ENCODE results near the gene OCA2. TPM values are rescaled to one million over a fixed set of nuclear protein-coding genes. Genes with fewer than 3 reads are reported as not detected.

Gene OCA2
- total RNA-seq, 4 donors from 2014 or later = 0.17 to 1.2 (median 0.24) TPM

GRCh38 chr15:27771892-27772291 lies 327.2 kb downstream of the OCA2 start:
- Histone ChIP-seq H3K9me3 (peaks cover 0 to 7% (median 3%) of the 10 kb centered on the region in 4 donors), H3K4me3 (no peak overlapping the region), H3K27me3 (no peaks in the 10 kb centered on the region), H3K4me1 (no peaks in the 10 kb centered on the region), H3K36me3 (no peaks in the 10 kb centered on the region), H3K27ac (replicated peaks in 1 of 4) (no peak overlapping the region)
- TF ChIP-seq POLR2AphosphoS5 (IDR thresholded peaks at IDR 0.05) (no peak), POLR2A (IDR thresholded peaks at IDR 0.05; ENCODE audit: low read depth) (no peak), EP300 (IDR thresholded peaks at IDR 0.05) (no peak)
- TF ChIP-seq, protein P1, sequence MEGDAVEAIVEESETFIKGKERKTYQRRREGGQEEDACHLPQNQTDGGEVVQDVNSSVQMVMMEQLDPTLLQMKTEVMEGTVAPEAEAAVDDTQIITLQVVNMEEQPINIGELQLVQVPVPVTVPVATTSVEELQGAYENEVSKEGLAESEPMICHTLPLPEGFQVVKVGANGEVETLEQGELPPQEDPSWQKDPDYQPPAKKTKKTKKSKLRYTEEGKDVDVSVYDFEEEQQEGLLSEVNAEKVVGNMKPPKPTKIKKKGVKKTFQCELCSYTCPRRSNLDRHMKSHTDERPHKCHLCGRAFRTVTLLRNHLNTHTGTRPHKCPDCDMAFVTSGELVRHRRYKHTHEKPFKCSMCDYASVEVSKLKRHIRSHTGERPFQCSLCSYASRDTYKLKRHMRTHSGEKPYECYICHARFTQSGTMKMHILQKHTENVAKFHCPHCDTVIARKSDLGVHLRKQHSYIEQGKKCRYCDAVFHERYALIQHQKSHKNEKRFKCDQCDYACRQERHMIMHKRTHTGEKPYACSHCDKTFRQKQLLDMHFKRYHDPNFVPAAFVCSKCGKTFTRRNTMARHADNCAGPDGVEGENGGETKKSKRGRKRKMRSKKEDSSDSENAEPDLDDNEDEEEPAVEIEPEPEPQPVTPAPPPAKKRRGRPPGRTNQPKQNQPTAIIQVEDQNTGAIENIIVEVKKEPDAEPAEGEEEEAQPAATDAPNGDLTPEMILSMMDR (IDR thresholded peaks at IDR 0.05) = no peak
- 95% methylated on average over 7 of the region's 7 CpGs for WGBS
- intact Hi-C loops (cut with DNase I) = no loop called here
- peak; percentile 66 for DNase-seq (ENCODE audit: extremely low spot score)

DNA sequence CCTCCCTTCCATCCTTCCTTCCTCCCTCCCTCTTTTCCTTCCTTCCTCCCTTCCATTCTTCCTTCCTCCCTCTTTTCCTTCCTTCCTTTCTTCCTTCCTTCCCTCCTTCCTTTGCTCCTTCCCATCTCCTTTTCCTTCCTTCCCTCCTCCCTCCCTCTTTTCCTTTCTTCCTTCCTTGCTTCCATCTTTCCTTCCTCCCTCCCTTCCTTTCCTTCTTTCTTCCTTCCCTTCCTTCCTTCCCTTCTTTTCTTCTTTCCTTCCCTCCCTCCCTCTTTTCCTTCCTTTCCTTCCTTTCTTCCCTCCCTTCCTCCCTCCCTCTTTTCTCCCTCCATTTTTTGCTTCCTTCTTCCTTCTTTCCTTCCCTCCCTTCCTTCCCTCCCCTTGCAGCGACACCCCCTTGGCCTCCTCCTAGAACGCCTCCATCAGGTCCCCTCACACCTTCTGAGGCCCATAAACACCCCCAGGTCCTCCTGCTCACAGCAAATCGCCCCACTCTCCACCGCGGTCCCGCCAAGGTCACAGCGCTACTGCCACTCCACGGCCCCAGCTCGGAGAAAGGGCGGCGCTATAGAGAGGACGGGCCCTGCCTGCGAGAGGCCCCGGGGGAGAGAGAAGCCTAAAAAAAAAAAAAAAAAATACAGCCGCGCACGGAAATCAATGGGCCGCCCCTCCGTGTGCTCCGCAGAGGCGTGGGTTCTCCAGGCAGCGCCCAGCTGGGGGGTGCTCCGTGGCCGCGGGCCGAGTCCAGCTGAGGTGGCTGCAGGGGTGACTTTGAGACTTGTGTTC lies 328.2 kb downstream of the OCA2 start:
- H3K27me3 ChIP-seq = no peaks in the 10 kb centered on the region
- H3K4me1 ChIP-seq = no peaks in the 10 kb centered on the region
- DNase-seq (ENCODE audit: extremely low spot score) = no peak
- 97% methylated on average over 26 of the region's 26 CpGs for WGBS
- intact Hi-C loops (cut with DNase I) = no loop called here
- H3K4me3 ChIP-seq = no peak overlapping the region
- H3K27ac ChIP-seq (replicated peaks in 1 of 4) = no peak overlapping the region
- peaks cover 0 to 13% (median 5%) of the 10 kb centered on the region in 4 donors for H3K9me3 ChIP-seq
- TF ChIP-seq, protein P1 (IDR thresholded peaks at IDR 0.05) = no peak
- TF ChIP-seq EP300 (IDR thresholded peaks at IDR 0.05) (no peak), POLR2A (IDR thresholded peaks at IDR 0.05; ENCODE audit: low read depth) (no peak), POLR2AphosphoS5 (IDR thresholded peaks at IDR 0.05) (no peak)
- no peaks in the 10 kb centered on the region for H3K36me3 ChIP-seq

DNA sequence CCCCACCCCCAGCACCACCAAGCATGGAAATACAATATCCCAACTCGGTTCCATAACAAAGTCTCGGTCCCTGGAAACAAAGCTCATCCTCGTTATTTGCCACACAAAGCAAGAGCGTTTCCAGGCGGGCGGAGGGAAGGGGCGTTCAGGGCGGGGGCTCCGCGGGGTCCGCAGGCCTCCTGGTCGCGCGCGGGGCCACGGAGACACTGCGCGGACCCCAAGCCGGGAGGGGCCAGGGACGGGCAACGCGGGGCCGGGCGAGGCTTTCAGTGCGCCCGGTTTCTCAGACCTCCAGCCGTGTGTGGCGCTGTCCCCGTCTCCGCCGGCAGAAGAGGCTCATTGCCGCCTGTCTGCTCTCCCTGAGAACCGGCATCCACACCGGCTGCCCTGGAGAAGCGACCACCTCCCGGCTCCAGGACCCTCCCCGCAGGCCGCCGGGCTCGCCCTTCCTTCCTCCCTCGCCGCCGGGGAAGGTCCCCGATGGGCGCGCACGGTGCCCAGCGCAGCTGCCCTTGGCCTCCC lies 329.0 kb downstream of the OCA2 start:
- 90% methylated on average over 48 of the region's 48 CpGs for WGBS
- DNase-seq (ENCODE audit: extremely low spot score) = no peak
- H3K4me3 ChIP-seq = no peak overlapping the region
- peaks cover 0 to 13% (median 5%) of the 10 kb centered on the region in 4 donors for H3K9me3 ChIP-seq
- H3K27me3 ChIP-seq = no peaks in the 10 kb centered on the region
- TF ChIP-seq POLR2A (IDR thresholded peaks at IDR 0.05; ENCODE audit: low read depth) (no peak), POLR2AphosphoS5 (IDR thresholded peaks at IDR 0.05) (no peak), EP300 (IDR thresholded peaks at IDR 0.05) (no peak)
- TF ChIP-seq, protein P1 (IDR thresholded peaks at IDR 0.05) = no peak
- no peaks in the 10 kb centered on the region for H3K4me1 ChIP-seq
- intact Hi-C loops (cut with DNase I) = no loop called here
- H3K27ac ChIP-seq (replicated peaks in 1 of 4) = no peak overlapping the region
- H3K36me3 ChIP-seq = no peaks in the 10 kb centered on the region

DNA sequence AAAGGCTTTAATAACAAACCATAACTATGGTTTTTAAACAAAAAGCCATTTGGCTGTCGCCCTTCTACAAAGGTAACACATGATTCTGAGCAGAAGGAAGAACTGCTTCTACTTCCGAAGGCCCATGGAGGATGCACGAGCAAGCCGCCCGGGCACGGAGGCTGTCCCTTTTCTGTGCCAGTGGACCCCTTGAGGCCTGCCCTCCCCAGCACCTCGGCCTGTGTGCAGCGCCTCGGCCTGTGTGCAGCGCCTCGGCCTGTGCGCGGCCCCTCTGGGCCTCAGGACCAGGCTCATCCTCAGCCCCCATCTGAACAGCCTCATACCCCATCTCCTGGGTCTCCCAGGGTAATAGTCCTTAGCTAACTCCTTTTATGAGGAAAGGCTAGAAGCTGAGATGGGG lies 329.5 kb downstream of the OCA2 start:
- H3K27ac ChIP-seq (replicated peaks in 1 of 4) = no peak overlapping the region
- 95% methylated on average over 13 of the region's 13 CpGs for WGBS
- no peak for TF ChIP-seq EP300 (IDR thresholded peaks at IDR 0.05)
- TF ChIP-seq, protein P1 (IDR thresholded peaks at IDR 0.05) = no peak
- no peak for TF ChIP-seq POLR2AphosphoS5 (IDR thresholded peaks at IDR 0.05)
- no peak for TF ChIP-seq POLR2A (IDR thresholded peaks at IDR 0.05; ENCODE audit: low read depth)
- peak; percentile 83 for DNase-seq (ENCODE audit: extremely low spot score)
- H3K9me3 ChIP-seq = peaks cover 0 to 13% (median 5%) of the 10 kb centered on the region in 4 donors
- H3K27me3 ChIP-seq = no peaks in the 10 kb centered on the region
- no peaks in the 10 kb centered on the region for H3K36me3 ChIP-seq
- intact Hi-C loops (cut with DNase I) = no loop called here
- no peak overlapping the region for H3K4me3 ChIP-seq
- H3K4me1 ChIP-seq = no peaks in the 10 kb centered on the region
